Caco-2 (cell line): Measurements from ENCODE around the gene TMEM121B. TPM values are rescaled to one million over a fixed set of nuclear protein-coding genes. Genes with fewer than 3 reads are reported as not detected.

Experiments used
- BruUV-seq: library from RNA; stranded (reverse); fragments of 400-500 nt; replicated peaks from 2 replicates; lab custom pipeline; 2021; lab: Mats Ljungman, UMichigan
- CTCF ChIA-PET: fragments of 300-600 bp; sonication (Branson Sonifier 250); formaldehyde crosslinking; loops from one replicate; lab custom pipeline; 2022; ENCODE audit warnings: antibody characterized with exemption; lab: Charles Lee
- POLR2A ChIA-PET: fragments of 300-600 bp; sonication (Branson Sonifier 250); formaldehyde crosslinking; loops from one replicate; lab custom pipeline; 2022; ENCODE audit warnings: antibody characterized with exemption; lab: Charles Lee
- DNase-seq, 2 experiments: peaks; one replicate each; pipeline versions ENCODE4 v3.0.0 to v3.0.0-alpha.2; 2020 to 2022
- H3K27me3 ChIP-seq: replicated peaks from 2 replicates; pipeline ENCODE4 v1.6.0; 2011; ENCODE audit warnings: low read length; ENCODE audit not compliant: control insufficient read depth, insufficient read depth
- H3K36me3 ChIP-seq: 2 replicates; pipeline ENCODE4 v1.5.1; 2011; ENCODE audit warnings: low read length; ENCODE audit not compliant: control insufficient read depth, insufficient read depth
- H3K4me1 ChIP-seq: fragments of 250-450 bp; sonication (Bioruptor Pico); 2 replicates; pipeline ENCODE4 v1.5.1; 2020; ENCODE audit warnings: mild to moderate bottlenecking
- H3K4me3 ChIP-seq: 2 replicates; pipeline ENCODE4 v1.5.1; 2011; ENCODE audit warnings: low read depth, mild to moderate bottlenecking, control low read depth, low read length
- H3K9me3 ChIP-seq: fragments of 250-450 bp; sonication (Bioruptor Pico); 2 replicates; pipeline ENCODE4 v1.5.1; 2020; ENCODE audit warnings: mild to moderate bottlenecking, moderate library complexity
- H3K27ac Mint-ChIP-seq: one replicate; pipeline ENCODE4 v1.8.0; 2022; ENCODE audit warnings: mixed read lengths; ENCODE audit not compliant: unreplicated experiment
- H3K27me3 Mint-ChIP-seq: one replicate; pipeline ENCODE4 v1.8.0; 2022; ENCODE audit warnings: mixed read lengths; ENCODE audit not compliant: insufficient read depth, unreplicated experiment
- H3K36me3 Mint-ChIP-seq: one replicate; pipeline ENCODE4 v1.8.0; 2022; ENCODE audit warnings: mild to moderate bottlenecking, mixed read lengths; ENCODE audit not compliant: insufficient read depth, unreplicated experiment
- H3K4me1 Mint-ChIP-seq: one replicate; pipeline ENCODE4 v1.8.0; 2022; ENCODE audit warnings: low read depth, mixed read lengths; ENCODE audit not compliant: unreplicated experiment
- H3K4me3 Mint-ChIP-seq: one replicate; pipeline ENCODE4 v1.8.0; 2022; ENCODE audit warnings: mild to moderate bottlenecking, moderate library complexity, mixed read lengths; ENCODE audit not compliant: unreplicated experiment
- H3K9me3 Mint-ChIP-seq: one replicate; pipeline ENCODE4 v1.8.0; 2022; ENCODE audit warnings: mixed read lengths; ENCODE audit not compliant: unreplicated experiment
- CTCF ChIP-seq, 2 experiments: fragments of 200-600 bp in 1 of 2; IDR thresholded peaks; 1 replicate in 1 of 2; 2 replicates in 1 of 2; pipeline versions ENCODE4 v1.5.1 to v1.8.0; 2011 to 2022; ENCODE audit warnings: antibody characterized with exemption in 1 of 2, control low read depth in 1 of 2, inconsistent platforms in 1 of 2, low read depth in 1 of 2, low read length in 1 of 2, mild to moderate bottlenecking in 1 of 2, moderate library complexity in 1 of 2; ENCODE audit not compliant: insufficient read depth in 1 of 2, severe bottlenecking in 1 of 2, unreplicated experiment in 1 of 2
- intact Hi-C: fragments of 100-400 bp; cut with micrococcal nuclease; formaldehyde crosslinking; loops from one replicate; pipeline ENCODE4 v1.10.0; 2022; ENCODE audit not compliant: unreplicated experiment
- total RNA-seq: library from RNA; stranded (reverse); gene quantifications from 2 replicates; pipeline ENCODE4 v1.2.3, GENCODE V29; 2022

The TMEM121B gene
- total RNA-seq, 1 experiment from 2014 or later, result 0.82 TPM

- TF ChIP-seq CTCF (IDR thresholded peaks at IDR 0.05; ENCODE audit: insufficient read depth in 1 of 2, low read depth in 1 of 2, low read length in 1 of 2, severe bottlenecking in 1 of 2, unreplicated experiment in 1 of 2), result no peak
- intact Hi-C loops, result no loop called here
- Mint-ChIP-seq H3K36me3 (no peaks in the 10 kb centered on the region), H3K9me3 (no peaks in the 10 kb centered on the region), H3K27me3 (peaks cover 4% of the 10 kb centered on the region), H3K27ac (no peak overlapping the region), H3K4me1 (peaks cover 10% of the 10 kb centered on the region), H3K4me3 (no peak overlapping the region)
- ChIA-PET CTCF (no interaction called here), POLR2A (no interaction called here)
- DNase-seq, result no peak
- Histone ChIP-seq H3K9me3 (no peaks in the 10 kb centered on the region), H3K36me3 (no peaks in the 10 kb centered on the region), H3K4me3 (no peak overlapping the region), H3K4me1 (peaks cover 7% of the 10 kb centered on the region), H3K27me3 (no peaks in the 10 kb centered on the region)
- BruUV-seq, result no TSS peak
These were observed 48.3 kb downstream of the TMEM121B start for GRCh38 chr22:17072877-17073276.

Other genes with a start within 250 kb of the TMEM121B start
- not detected in 2 replicates for gene GAB4, start 113.1 kb downstream of the TMEM121B start, total RNA-seq
- gene IL17RA, start 36.4 kb downstream of the TMEM121B start, total RNA-seq, result 13.7 and 14.5 TPM in 2 replicates
- gene HDHD5, start 37.9 kb upstream of the TMEM121B start, total RNA-seq, result 57.0 and 63.7 TPM in 2 replicates
- gene ADA2, start 98.1 kb upstream of the TMEM121B start, total RNA-seq, result not detected in 2 replicates
- gene CECR2, start 248.1 kb upstream of the TMEM121B start, total RNA-seq, result 1.1 TPM in 2 replicates